ENCODE results near the gene PDE4D.
A peak's percentile ranks its signal among the peaks of the same experiment; 100 is the strongest.

PDE4D gene

DNA sequence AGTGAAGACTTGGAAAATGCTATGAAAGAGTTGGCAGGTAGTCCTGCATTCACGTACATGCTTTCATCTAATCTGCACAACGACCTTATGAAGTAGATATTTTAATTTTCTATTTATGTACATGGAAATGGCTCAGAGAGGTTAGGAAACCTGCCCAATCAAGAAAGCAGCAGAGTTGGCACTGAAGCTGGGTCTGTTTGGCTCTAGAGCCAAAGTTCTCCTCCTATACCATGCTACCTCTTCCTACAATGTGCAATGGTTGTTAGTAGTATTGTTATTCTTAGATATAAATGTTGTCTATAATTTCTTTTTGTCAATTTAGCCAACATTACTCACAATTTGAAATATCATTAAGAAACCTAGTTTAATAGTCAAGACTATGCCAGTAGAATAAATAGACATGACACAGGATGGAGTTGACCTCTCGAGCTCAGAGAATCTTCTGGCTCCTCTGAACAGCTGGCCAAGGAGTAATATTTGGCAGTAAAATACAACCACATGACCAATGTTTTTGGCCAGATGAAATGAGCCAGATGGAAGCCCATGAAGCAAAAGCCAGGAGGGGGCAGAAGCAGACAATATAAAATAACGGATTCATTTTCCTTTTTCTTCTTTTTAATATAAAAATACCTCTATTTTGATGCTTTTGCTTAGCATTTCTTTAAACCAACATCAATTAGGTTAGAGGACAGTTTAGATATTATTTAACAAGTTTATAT, 542.3 kb downstream of the PDE4D start:
- peak; percentile 57 for DNase-seq

DNA sequence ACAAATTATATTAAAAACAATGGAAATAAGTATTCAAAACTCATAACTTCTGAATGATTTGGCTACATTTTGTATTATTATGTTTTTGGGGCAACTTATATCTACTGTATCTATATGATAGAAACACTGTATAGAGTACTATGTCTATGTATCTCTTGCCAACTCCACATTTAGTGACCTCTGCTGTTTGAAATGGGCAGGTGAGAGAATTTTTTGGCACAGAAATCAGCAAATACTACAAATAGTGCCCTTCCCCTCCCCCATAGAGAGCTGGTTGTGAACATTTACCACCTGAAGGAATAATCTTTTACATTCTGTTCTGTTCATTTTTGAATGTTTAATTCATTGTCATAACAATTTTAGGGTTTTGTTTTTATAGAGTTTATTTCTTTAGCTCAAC, 545.3 kb downstream of the PDE4D start:
- DNase-seq: no peak

DNA sequence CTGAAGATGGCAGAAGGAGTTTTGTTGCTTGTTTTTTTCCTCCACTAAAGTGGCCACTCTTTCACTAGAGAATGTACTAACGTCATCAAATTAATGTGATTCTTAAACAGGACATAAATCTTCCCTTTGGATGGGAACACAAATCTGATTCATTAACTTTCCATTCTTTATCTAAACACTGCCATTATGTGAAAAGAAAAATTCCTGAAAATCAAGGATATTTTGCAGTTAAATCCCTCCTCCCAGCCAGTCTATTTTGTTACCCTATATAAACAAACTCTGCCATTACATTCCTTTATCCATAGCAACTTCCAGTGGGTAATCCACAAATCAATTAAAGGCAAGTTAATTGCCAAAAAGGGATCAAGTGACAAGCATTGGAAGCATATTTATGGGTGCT, 546.5 kb downstream of the PDE4D start:
- DNase-seq: no peak

DNA sequence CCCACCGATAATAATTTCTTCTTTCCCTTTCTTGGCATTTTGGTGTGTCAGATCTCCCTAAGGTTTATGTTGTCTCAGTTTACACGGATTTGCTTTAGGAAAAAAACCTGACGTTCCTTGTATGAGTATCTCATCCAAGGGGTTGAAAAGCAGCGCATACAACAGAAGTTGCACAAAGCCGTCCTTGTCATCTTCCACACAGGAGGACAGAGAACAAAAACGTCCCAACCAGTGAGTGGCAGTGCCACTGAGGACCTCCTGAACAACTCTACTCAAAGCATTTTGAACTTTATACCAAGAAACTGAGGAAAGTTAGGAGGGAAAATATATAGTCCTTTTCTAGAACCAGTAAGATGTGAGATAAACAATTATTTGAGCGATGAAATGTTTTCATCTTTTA, 547.0 kb downstream of the PDE4D start:
- no peak for DNase-seq

DNA sequence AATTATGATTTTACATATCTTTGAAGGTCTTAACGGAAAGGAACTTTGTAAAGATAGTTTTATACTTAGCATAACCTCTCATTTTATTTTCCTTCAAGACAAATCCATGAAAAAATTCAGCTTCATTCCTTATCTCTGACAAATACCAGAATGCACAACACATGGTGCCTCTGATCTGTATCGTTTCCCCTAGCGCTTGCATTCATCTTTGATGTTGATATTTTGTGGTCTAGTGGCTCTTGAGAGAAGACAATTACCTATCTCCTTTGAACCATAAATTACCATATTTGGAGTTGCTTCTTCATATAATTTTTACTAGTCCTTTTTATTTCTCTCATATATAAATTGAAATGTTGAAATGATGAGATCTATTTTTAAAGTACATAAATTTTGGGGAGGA, 551.3 kb downstream of the PDE4D start:
- DNase-seq: no peak

DNA sequence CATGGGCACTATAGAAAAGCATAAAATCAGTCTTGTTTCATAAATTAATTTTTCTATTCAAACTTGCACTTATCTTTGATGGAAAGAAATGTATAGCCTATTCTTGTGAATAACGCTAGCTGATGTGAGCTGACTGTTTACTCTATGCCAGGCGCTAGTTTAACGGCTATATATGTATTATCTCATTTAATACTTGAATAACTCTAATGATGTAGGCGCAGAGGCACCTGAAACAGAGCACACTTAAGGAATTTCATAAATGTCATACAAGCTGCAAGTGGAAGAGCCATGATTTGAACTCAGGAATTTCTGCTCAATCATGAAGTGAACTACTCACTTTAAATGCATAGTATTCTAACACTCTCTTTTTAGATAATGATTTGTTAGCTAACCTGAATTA, 551.8 kb downstream of the PDE4D start:
- no peak for DNase-seq

DNA sequence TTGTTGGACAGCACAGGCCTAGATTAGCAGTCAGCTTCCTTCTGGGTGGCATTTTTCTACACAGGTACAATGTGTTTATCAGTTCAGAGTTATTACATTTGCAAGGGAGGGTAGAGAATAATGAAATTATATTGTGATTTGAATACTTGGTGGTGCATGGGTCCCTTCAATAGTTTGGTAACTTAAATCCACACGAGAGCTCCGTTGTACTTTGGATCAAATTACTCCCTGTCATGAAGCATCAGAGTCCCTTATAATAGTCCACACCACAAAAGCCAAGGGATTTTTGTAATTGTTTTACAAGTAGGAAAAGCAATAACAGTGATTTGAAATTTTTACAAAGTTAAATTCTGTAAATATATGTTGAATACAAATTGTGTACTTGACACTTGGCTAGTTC, 552.4 kb downstream of the PDE4D start:
- no peak for DNase-seq

DNA sequence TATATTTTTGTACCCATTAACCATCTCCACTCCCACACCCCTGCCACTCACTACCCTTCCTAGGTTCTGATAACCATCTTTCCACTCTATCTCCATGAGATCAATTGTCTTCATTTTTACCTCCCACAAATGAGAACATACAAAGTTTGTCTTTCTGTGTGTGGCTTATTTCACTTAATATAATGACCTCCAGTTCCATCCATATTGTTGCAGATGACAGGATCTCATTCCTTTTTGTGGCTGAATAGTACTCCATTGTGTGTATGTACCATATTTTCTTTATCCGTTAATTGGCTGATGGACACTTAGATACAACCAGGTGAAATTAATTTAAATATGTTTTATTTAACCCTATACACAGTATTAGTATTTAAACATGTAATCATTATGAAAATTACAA, 552.9 kb downstream of the PDE4D start:
- no peak for DNase-seq

DNA sequence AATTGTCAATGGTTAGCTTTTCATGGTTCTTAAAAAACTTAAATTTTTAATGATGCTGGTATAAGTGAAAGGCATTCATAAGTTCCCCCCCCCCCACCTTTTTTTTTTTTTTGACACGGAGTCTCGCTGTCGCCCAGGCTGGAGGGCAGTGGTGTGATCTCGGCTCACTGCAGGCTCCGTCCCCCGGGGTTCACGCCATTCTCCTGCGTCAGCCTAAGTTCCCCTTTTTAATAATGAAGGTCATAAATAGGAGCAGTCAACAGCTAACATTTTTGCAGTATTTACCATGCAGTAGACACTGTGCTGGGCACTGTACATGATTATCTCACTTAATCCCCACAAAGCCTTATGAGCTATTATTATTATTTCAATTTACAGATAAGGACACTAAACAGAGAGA, 556.3 kb downstream of the PDE4D start:
- DNase-seq: no peak

DNA sequence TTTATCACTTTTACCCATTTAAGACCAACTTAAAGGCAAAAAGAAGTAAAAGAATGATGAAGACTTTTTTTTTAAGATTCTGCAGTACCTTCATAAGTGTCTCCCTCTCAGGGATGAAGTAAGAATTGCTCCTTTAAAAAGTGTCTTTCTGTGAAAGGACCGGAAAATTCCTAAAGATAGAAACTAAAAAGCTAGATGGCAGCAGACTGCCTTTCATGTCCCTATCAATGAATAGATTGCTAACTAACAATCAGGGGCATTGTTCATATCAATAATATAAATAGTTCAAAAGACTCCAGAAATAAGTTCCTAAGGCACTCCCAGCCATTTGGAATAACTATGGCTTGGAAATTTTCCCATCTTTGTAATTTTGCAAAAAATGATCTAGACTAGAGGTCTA, 558.0 kb downstream of the PDE4D start:
- DNase-seq: no peak

DNA sequence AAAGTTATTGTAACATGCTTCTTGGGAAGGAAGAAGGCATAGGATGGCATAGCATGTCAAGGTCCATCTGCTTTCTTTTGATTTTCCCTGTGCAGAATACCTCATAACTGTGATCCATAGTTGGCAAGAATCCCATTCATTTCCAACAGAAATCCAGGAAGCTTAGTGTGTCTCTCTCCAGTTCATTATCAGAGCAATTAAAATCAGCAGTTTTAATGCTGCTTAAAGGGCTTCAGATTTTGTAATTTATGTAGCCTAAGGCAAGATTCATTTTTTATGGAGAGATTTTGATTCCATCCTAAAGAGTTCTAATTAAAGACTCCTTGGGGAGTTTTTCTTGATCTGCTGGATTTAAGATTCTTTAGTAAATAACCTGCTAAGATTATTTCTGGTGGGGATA, 560.1 kb downstream of the PDE4D start:
- DNase-seq: no peak

DNA sequence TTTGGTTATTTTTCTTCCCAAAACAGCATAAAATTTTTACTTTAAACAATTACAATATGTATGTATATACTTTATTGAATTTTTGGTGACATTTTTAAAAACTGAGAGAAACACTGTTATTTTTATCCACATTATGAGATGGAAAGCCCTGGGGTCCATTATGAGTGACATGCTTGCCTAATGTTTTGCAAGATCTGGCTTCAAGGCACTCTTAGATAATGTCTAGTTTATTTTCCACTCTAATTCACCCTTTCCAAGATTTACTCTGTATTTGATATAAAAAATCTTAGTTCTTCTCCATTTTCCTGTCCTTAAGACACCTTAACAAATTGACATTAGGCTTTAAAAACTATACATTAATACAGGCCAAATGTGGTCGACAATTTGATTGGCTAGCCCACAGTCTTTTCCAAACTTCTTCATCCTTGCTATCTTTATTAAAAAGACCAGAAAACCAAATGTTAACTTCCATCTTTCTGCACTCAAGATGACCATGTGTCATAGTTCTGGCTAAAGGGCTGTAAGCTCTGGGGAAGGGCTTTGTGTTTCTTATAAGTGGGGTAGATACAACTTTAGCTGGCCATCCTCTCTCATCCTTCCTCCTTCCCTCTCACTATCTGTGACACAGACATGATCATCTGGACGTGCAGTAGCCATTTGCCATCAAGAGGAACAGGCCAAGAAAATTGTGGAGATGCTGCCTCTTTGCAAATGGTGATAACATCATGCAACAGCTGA, 561.1 kb downstream of the PDE4D start:
- no peak for DNase-seq

DNA sequence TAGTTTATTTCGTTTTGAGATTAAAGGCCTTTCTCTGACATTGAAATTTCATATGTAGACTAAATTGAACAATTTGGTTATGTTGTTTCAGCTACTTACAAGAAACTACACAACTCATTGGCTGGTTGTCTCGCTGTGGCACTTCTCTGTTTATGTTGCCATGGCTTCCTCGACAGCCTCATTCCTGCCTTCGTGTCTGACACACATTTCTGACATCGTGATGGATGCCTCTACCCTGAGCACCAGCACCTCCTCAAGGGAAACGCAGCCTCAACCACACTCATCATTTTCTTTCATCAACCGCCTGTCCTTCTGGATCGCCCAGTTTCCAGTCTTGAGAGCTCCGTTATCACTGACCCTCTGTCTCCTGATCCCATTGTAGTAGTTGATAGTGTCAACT, 562.8 kb downstream of the PDE4D start:
- no peak for DNase-seq

DNA sequence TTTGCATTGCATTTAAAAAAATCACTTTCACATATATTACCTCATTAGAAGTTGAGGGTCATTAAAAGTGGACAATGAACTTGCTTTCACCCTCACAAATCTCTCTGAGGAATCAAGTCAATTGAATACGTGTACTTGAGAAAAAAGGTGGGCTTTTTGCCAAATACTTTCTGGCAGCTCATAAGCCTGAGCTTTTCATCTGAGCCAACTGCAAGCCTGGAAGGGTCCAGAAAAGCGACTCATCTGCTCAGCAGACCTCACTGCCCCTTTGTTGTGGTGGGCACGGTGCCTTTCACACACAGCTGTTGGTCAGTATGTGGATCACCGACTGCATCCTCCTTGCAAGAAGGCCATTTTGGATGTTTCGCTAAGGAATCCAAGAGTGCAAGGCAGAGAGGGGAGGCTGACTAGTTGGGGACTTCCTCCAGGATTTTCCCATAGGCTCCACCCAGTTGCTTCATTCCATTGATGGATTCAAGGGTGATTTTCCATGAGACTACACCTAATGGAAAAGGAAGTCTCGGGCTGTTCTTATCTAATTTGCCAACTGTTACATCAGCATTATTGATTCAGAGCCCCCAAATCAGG, 564.7 kb downstream of the PDE4D start:
- DNase-seq: peak; percentile 70

DNA sequence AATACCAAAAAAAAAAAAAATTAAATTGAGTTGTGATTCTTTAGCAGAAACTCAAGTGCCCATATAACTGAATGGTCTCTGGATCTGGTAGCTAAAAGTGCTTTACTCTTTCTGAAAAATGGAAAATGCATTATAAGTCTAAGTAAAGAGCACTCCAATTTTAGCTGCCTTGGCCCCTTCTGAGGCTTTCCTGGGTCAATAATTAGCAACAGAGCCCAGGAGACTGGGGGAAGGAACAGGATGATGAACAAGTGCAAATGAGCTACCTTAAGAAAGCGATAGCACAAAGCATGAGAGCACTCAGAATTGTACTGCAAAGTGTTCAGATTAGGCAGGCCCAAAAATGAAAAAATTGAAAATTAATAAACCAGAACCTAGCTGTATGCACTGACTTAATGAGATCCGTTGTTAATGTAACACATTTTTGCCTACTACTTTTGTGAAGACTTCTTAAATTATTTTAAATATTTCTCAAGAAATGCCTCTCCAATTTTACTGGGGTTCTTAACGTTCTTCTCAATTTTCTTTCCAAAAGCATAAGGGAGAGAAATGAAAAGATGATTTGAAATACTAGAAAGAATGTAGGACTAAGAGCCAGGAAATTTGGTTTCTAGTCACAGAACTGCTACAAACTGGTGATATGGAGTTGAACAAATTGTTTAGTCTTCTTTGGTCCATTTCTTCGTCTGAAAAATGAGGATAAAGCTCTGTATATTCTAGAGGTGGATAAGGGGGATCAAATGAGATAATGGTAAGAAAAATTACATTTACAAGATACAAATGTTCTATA, 566.1 kb downstream of the PDE4D start:
- no peak for DNase-seq

DNA sequence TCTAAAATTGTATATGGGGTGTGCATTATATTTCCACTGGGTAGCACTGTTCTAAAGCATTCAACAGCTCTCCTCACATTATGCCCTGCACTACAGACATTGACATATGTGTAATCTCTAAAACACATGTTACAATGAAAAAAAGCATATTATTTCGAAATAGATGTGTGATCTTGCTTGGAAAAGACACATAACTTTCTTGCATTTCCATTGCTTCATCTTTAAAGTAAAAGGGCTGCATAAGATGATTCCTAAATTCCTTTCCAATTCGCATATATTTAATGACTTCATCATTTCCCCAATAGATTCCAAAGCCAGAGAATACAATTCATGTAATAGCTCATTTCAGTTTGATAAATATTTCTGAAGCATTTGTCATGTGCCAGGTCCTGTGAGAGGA, 566.9 kb downstream of the PDE4D start:
- no peak for DNase-seq

DNA sequence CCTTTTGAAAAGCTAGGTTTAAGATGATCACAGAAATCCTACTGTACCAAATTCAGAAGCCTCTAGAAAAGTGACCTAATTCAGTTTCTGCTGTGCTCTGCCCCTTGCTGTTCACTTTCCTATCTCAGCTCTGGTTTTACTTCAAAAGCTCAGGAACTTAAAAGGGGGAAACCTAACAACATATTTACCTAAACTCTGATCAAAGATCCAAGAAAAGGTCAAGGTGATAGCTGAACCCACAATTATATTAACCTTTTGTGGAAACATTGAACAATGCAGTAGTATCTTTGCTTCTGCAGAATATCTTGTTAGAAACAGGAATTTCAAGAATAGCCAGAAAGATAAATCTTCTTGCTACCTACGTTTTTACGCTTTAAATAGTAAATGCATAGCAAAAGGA, 568.5 kb downstream of the PDE4D start:
- no peak for DNase-seq

DNA sequence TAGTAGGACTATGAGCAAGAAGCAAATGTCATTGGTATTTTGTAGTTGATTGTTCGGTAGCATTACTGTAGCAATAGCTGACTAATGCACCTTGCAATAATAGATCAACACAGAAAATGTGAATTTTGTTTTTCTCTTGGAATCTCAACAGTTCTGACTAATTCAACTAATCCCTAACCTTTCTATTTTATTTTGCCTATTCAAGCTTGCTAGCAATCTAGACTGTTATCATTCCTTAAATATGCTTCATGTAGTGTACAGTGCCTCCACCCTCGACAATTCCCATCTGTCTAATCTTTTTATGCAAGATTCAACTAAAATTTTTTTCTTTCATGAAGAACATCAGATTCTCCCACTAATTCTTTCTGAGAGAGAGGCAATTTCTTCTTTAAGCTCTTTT, 570.6 kb downstream of the PDE4D start:
- DNase-seq: no peak

DNA sequence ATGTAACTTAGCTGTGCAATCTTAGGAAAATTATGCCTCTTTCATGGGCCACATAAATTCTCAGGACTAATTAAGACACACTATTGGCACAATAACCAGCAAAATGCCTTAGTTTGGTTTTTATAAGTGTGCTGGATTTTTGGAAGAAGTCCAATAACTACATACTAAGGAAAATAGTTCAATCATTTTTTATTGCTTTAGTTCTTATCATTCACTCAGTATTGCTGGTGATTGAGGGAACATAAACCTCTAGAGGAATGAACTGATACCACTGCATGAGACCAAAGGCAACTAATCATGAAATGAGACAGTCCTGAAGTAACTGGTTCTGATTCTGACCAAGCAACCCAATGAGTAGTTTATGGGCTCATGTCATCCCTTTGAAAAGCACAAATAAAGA, 571.5 kb downstream of the PDE4D start:
- no peak for DNase-seq

DNA sequence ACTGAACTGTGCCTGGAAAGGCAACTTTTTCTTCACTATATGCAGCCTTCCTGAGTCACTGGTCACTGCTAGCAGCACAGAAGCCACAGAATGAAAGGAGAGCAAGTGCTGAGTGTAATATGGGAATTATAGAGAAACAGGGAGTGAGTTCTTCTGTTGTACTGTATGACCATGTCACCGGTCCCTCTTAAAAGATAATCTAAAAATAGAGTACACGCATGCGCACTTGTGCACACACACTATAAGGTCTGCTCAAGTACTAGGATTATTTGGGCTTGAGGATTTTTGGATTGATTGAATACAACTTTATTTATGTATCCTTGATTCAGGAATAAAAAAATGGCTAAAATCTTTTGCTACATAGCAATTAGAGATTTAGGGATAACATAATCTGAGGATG, 571.9 kb downstream of the PDE4D start:
- DNase-seq: no peak

DNA sequence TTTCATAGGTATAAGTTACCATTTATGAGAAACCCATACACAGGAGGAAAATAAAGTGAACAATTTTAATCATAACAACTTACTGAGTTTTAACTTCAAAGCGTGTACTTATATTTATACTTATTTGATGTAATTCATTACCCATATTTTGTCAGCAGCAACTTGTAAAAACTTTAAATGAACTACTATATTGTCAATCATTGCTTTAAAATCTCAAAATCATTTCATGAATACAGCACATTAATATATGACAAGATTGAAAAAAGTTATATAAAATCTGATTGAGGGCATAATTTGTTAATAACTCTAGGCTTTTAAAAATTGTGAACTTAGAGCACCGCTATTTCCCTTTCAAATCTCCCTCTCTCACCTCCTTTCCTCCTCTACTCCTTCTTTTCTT, 573.1 kb downstream of the PDE4D start:
- no peak for DNase-seq

DNA sequence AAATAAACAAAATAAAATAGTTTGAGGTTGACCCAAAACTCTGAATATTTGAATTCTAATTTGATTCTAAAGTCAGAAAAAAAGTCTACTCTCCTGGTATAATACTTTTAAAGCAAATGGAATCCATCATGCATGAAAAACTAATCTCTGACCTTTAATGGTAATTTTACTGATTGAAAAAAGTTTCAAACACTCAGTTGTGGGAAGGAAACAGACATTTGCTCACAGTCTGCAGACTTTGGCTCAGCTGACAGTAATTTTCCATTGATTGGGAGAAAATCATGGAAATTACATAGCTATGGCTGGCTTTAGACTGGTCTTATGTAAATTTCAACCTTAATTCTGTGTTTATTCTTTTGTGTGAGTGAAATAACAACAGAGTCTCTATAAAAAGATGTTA, 574.3 kb downstream of the PDE4D start:
- no peak for DNase-seq

DNA sequence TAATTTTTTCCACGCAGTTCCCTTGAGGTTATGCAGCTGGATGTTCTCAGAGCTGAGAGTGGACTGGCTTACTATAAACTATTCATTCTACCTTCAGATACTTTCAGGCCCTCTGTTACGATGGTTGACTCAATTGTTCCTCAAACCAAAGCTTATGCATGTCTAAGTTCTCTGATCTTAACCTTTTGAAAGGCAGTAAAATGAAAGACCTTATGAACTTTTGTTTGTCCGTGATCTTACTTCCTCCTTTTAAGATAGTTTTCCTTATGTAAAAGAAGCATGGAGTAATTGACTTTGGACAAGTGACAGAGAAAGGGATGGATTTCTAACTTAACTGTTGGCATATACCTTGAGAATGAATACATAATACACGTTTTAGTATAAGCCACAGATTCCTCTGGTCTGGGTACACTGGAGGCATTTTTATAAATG, 575.7 kb downstream of the PDE4D start:
- DNase-seq: no peak

Data from right hindlimb (tissue), 1 donor.